SK-N-SH (cell line): Measurements from ENCODE around the gene C7orf25.

Experiments used
- ELF1 ChIP-seq: IDR thresholded peaks from 2 replicates; pipeline ENCODE4 v1.4.0; 2012
- EP300 ChIP-seq, 2 experiments: IDR thresholded peaks; 2 replicates each; pipeline versions ENCODE4 v1.4.0 to v1.6.1; 2012; ENCODE audit warnings: borderline replicate concordance in 1 of 2, low read depth in 1 of 2, low read length in 1 of 2
- GABPA ChIP-seq: IDR thresholded peaks from 2 replicates; pipeline ENCODE4 v1.4.0; 2012; ENCODE audit warnings: low read depth, mild to moderate bottlenecking
- JUND ChIP-seq: IDR thresholded peaks from 2 replicates; pipeline ENCODE4 v1.4.0; 2012
- NFIC ChIP-seq: IDR thresholded peaks from 2 replicates; pipeline ENCODE4 v1.4.0; 2012; ENCODE audit warnings: borderline replicate concordance
- POLR2AphosphoS5 ChIP-seq: IDR thresholded peaks from 2 replicates; pipeline ENCODE4 v1.6.1; 2012; ENCODE audit warnings: low read depth, low read length
- RFX5 ChIP-seq: IDR thresholded peaks from 2 replicates; pipeline ENCODE4 v1.6.1; 2012; ENCODE audit warnings: mild to moderate bottlenecking, improper control_type of control experiment, low read length
- RXRA ChIP-seq: IDR thresholded peaks from 2 replicates; pipeline ENCODE4 v1.4.0; 2012; ENCODE audit warnings: low read depth, mild to moderate bottlenecking, borderline replicate concordance
- SMC3 ChIP-seq: IDR thresholded peaks from 2 replicates; pipeline ENCODE4 v1.6.1; 2012; ENCODE audit warnings: low read depth, low read length, improper control_type of control experiment
- TAF1 ChIP-seq: IDR thresholded peaks from 2 replicates; pipeline ENCODE4 v1.6.1; 2012; ENCODE audit warnings: low read depth, mild to moderate bottlenecking, low read length, moderate library complexity, borderline replicate concordance
- ZBTB33 ChIP-seq: IDR thresholded peaks from 2 replicates; pipeline ENCODE4 v1.4.0; 2012; ENCODE audit warnings: low read depth, borderline replicate concordance
- TF ChIP-seq, protein P1 (sequence below): fragments of 200-600 bp; sonication (generic); IDR thresholded peaks from 2 replicates; pipeline ENCODE4 v1.6.1; 2017; ENCODE audit warnings: antibody characterized with exemption, mild to moderate bottlenecking, moderate library complexity
- TF ChIP-seq, protein P2 (sequence below): fragments of 150-350 bp; IDR thresholded peaks from 2 replicates; pipeline ENCODE4 v1.6.1; 2017; ENCODE audit warnings: antibody characterized with exemption, low read length, low read depth, borderline replicate concordance
- TF ChIP-seq, protein P3 (sequence below): IDR thresholded peaks from 2 replicates; pipeline ENCODE4 v1.4.0; 2012; ENCODE audit warnings: low read depth, borderline replicate concordance

DNA sequence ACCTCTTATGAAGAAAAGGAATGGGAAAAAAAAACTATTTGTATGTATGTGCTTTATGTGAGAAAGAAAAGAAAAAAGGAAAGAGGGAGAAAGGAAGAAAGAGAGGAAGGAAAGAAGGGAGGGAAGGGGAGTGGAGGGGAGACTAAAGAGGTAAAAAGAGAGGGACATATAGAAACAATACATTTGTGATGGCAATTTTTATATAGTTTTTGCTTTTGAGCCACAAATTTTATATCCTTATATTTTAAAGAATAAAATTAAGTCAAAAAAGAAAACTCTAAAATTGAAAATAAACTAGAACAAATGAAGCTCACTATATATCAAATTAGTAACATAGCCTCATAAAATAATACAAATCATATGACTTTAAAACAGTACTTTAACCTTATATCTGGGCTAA lies 11.0 kb downstream of the C7orf25 start:
- no peak for TF ChIP-seq TAF1
- TF ChIP-seq, protein P1, sequence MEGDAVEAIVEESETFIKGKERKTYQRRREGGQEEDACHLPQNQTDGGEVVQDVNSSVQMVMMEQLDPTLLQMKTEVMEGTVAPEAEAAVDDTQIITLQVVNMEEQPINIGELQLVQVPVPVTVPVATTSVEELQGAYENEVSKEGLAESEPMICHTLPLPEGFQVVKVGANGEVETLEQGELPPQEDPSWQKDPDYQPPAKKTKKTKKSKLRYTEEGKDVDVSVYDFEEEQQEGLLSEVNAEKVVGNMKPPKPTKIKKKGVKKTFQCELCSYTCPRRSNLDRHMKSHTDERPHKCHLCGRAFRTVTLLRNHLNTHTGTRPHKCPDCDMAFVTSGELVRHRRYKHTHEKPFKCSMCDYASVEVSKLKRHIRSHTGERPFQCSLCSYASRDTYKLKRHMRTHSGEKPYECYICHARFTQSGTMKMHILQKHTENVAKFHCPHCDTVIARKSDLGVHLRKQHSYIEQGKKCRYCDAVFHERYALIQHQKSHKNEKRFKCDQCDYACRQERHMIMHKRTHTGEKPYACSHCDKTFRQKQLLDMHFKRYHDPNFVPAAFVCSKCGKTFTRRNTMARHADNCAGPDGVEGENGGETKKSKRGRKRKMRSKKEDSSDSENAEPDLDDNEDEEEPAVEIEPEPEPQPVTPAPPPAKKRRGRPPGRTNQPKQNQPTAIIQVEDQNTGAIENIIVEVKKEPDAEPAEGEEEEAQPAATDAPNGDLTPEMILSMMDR = no peak
- TF ChIP-seq RFX5 = no peak
- TF ChIP-seq ELF1 = no peak
- TF ChIP-seq JUND = no peak
- TF ChIP-seq SMC3 = no peak
- TF ChIP-seq, protein P2, sequence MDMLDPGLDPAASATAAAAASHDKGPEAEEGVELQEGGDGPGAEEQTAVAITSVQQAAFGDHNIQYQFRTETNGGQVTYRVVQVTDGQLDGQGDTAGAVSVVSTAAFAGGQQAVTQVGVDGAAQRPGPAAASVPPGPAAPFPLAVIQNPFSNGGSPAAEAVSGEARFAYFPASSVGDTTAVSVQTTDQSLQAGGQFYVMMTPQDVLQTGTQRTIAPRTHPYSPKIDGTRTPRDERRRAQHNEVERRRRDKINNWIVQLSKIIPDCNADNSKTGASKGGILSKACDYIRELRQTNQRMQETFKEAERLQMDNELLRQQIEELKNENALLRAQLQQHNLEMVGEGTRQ = no peak
- TF ChIP-seq GABPA = no peak
- no peak for TF ChIP-seq EP300 (IDR thresholded peaks at IDR 0.05; ENCODE audit: borderline replicate concordance in 1 of 2, low read depth in 1 of 2, low read length in 1 of 2)
- no peak for TF ChIP-seq RXRA
- TF ChIP-seq, protein P3, sequence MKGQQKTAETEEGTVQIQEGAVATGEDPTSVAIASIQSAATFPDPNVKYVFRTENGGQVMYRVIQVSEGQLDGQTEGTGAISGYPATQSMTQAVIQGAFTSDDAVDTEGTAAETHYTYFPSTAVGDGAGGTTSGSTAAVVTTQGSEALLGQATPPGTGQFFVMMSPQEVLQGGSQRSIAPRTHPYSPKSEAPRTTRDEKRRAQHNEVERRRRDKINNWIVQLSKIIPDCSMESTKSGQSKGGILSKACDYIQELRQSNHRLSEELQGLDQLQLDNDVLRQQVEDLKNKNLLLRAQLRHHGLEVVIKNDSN = no peak
- no peak for TF ChIP-seq ZBTB33
- no peak for TF ChIP-seq NFIC
- TF ChIP-seq POLR2AphosphoS5 = no peak
